Measurements from ENCODE around the gene KIAA0513. TPM values are rescaled to one million over a fixed set of nuclear protein-coding genes. Genes with fewer than 3 reads are reported as not detected.

KIAA0513 gene
- total and polyA plus RNA-seq, 2 experiments from 2014 or later: 12.8 to 24.6 TPM

- DNase-seq (ENCODE audit: low read depth in 1 of 2, low spot score in 1 of 2): peak; percentile 65 to 77
- Histone ChIP-seq H3K27ac (no peak overlapping the region), H3K4me3 (no peak overlapping the region), H3K36me3 (no peaks in the 10 kb centered on the region), H3K27me3 (no peaks in the 10 kb centered on the region), H3K9me3 (ENCODE audit: low read depth) (no peaks in the 10 kb centered on the region), H3K4me1 (ENCODE audit: low read depth) (peaks cover 52% of the 10 kb centered on the region)
- TF ChIP-seq, protein P1, sequence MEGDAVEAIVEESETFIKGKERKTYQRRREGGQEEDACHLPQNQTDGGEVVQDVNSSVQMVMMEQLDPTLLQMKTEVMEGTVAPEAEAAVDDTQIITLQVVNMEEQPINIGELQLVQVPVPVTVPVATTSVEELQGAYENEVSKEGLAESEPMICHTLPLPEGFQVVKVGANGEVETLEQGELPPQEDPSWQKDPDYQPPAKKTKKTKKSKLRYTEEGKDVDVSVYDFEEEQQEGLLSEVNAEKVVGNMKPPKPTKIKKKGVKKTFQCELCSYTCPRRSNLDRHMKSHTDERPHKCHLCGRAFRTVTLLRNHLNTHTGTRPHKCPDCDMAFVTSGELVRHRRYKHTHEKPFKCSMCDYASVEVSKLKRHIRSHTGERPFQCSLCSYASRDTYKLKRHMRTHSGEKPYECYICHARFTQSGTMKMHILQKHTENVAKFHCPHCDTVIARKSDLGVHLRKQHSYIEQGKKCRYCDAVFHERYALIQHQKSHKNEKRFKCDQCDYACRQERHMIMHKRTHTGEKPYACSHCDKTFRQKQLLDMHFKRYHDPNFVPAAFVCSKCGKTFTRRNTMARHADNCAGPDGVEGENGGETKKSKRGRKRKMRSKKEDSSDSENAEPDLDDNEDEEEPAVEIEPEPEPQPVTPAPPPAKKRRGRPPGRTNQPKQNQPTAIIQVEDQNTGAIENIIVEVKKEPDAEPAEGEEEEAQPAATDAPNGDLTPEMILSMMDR (IDR thresholded peaks at IDR 0.05; ENCODE audit: low read depth, low read length): peak; percentile 67
Measured at GRCh38 chr16:85086347-85087291, 59.0 kb downstream of the KIAA0513 start.

GRCh38 chr16:85087899-85088569 lies 60.4 kb downstream of the KIAA0513 start:
- Histone ChIP-seq H3K27me3 (no peaks in the 10 kb centered on the region), H3K4me1 (ENCODE audit: low read depth) (peaks cover 48% of the 10 kb centered on the region), H3K36me3 (no peaks in the 10 kb centered on the region), H3K4me3 (no peak overlapping the region), H3K9me3 (ENCODE audit: low read depth) (no peaks in the 10 kb centered on the region), H3K27ac (no peak overlapping the region)
- no peak for DNase-seq (ENCODE audit: low read depth in 1 of 2, low spot score in 1 of 2)
- TF ChIP-seq, protein P1 (IDR thresholded peaks at IDR 0.05; ENCODE audit: low read depth, low read length): no peak

DNA sequence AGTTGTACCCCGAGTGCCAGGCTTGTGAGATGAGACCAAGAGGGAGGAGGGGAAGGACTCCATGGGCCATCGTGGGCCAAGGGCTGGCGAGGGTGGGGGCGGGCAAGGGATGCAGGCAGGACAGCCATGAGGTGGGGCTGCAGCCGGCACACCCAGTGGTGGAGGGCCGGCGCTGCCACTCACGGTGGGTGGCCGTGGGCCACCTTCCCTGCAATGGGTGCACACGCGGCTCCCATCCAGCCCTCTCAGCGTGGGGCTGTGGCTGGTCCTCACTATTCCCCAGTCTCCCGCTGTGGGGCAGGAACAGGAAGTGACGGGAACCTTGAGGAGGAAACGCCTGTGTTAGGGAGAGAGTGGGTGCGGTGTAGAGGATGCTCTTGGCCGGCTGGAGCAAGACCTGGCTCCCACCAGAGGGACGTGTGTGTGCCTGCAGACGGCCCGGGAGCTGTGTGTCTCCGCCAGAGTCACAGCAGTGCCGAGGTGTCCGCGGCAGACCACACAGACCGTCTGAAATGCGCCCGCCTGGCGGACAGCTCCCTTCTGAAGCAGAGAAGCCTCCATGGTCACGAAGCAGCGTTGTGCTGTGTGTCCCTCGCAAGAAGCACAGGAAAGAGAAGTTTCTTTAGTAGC lies 61.1 kb downstream of the KIAA0513 start:
- Histone ChIP-seq H3K4me3 (no peak overlapping the region), H3K36me3 (no peaks in the 10 kb centered on the region), H3K27ac (peak overlapping the region; percentile 18), H3K27me3 (no peaks in the 10 kb centered on the region), H3K4me1 (ENCODE audit: low read depth) (peaks cover 42% of the 10 kb centered on the region), H3K9me3 (ENCODE audit: low read depth) (no peaks in the 10 kb centered on the region)
- no peak for DNase-seq (ENCODE audit: low read depth in 1 of 2, low spot score in 1 of 2)
- TF ChIP-seq, protein P1 (IDR thresholded peaks at IDR 0.05; ENCODE audit: low read depth, low read length): no peak

- H3K36me3 ChIP-seq: no peaks in the 10 kb centered on the region
- H3K27me3 ChIP-seq: no peaks in the 10 kb centered on the region
- peak overlapping the region; percentile 18 for H3K27ac ChIP-seq
- TF ChIP-seq, protein P1 (IDR thresholded peaks at IDR 0.05; ENCODE audit: low read depth, low read length): no peak
- no peak overlapping the region for H3K4me3 ChIP-seq
- peak; percentile 41 to 70 for DNase-seq (ENCODE audit: low read depth in 1 of 2, low spot score in 1 of 2)
- H3K9me3 ChIP-seq (ENCODE audit: low read depth): no peaks in the 10 kb centered on the region
- H3K4me1 ChIP-seq (ENCODE audit: low read depth): peaks cover 38% of the 10 kb centered on the region
Measured at GRCh38 chr16:85089525-85089924, 61.9 kb downstream of the KIAA0513 start.

- Histone ChIP-seq H3K27me3 (no peaks in the 10 kb centered on the region), H3K4me1 (ENCODE audit: low read depth) (peaks cover 37% of the 10 kb centered on the region), H3K4me3 (no peak overlapping the region), H3K36me3 (no peaks in the 10 kb centered on the region), H3K9me3 (ENCODE audit: low read depth) (no peaks in the 10 kb centered on the region), H3K27ac (peak overlapping the region; percentile 72)
- TF ChIP-seq, protein P1 (IDR thresholded peaks at IDR 0.05; ENCODE audit: low read depth, low read length): no peak
- peak in 1 of 2 donors; percentile 62 for DNase-seq (ENCODE audit: low read depth in 1 of 2, low spot score in 1 of 2)
Measured at GRCh38 chr16:85090181-85090580, 62.6 kb downstream of the KIAA0513 start.

Measured in cardiac muscle cell (in vitro differentiated cells and primary cell).